GM19395 (cell line): ENCODE results near the gene MCF2L2.
"Not testable (repeated sequence)": the region's sequence is repeated elsewhere in the genome, so short reads cannot be mapped to it uniquely, and the experiment has no call there.

ENCODE experiments used
- ATAC-seq: cut with Tn5 transposase; IDR thresholded peaks from one replicate; pipeline ENCODE4 v1.9.1; 2021; ENCODE audit warnings: mild to moderate bottlenecking, moderate library complexity; ENCODE audit not compliant: unreplicated experiment

Gene MCF2L2

GRCh38 chr3:183446838-183447205 lies 18.4 kb upstream of the MCF2L2 start:
- no peak for ATAC-seq

GRCh38 chr3:183444748-183445147 lies 16.3 kb upstream of the MCF2L2 start:
- ATAC-seq = no peak

GRCh38 chr3:183443395-183444385 lies 15.3 kb upstream of the MCF2L2 start:
- ATAC-seq = no peak

- no peak for ATAC-seq
Observed at GRCh38 chr3:183442994-183443393, 14.6 kb upstream of the MCF2L2 start.

GRCh38 chr3:183440521-183440920 lies 12.1 kb upstream of the MCF2L2 start:
- not testable (repeated sequence) for ATAC-seq

GRCh38 chr3:183439515-183439914 lies 11.1 kb upstream of the MCF2L2 start:
- no peak for ATAC-seq

GRCh38 chr3:183438735-183439134 lies 10.3 kb upstream of the MCF2L2 start:
- no peak for ATAC-seq

- no peak for ATAC-seq
Observed at GRCh38 chr3:183437666-183438564, 9.5 kb upstream of the MCF2L2 start.

- ATAC-seq = no peak
Observed at GRCh38 chr3:183437061-183437460, 8.6 kb upstream of the MCF2L2 start.

GRCh38 chr3:183435661-183436060 lies 7.2 kb upstream of the MCF2L2 start:
- ATAC-seq = peak; percentile 83

GRCh38 chr3:183434992-183435391 lies 6.6 kb upstream of the MCF2L2 start:
- no peak for ATAC-seq

GRCh38 chr3:183434503-183434902 lies 6.1 kb upstream of the MCF2L2 start:
- no peak for ATAC-seq

GRCh38 chr3:183430325-183430957 lies 2.0 kb upstream of the MCF2L2 start:
- ATAC-seq = no peak

GRCh38 chr3:183427876-183428446 lies 458 bp downstream of the MCF2L2 start:
- peak; percentile 55 for ATAC-seq

GRCh38 chr3:183427196-183427875 lies 1.1 kb downstream of the MCF2L2 start:
- no peak for ATAC-seq

GRCh38 chr3:183418807-183419206 lies 9.6 kb downstream of the MCF2L2 start:
- not testable (repeated sequence) for ATAC-seq

GRCh38 chr3:183411216-183411922 lies 17.1 kb downstream of the MCF2L2 start:
- no peak for ATAC-seq

- no peak for ATAC-seq
Observed at GRCh38 chr3:183410759-183411158, 17.7 kb downstream of the MCF2L2 start.

GRCh38 chr3:183410280-183410679 lies 18.1 kb downstream of the MCF2L2 start:
- ATAC-seq = no peak

- ATAC-seq = no peak
Observed at GRCh38 chr3:183409219-183409618, 19.2 kb downstream of the MCF2L2 start.
